Choroid plexus epithelial cell (primary cell): ENCODE data around the gene SRP9.

Experiments used
- DNase-seq: peaks from one replicate; pipeline ENCODE4 v3.0.0-alpha.2; 2010; ENCODE audit warnings: low read depth
- H3K4me3 ChIP-seq: 2 replicates; pipeline ENCODE4 v1.5.1; 2011; ENCODE audit warnings: low read depth, mild to moderate bottlenecking, control low read depth, low read length, moderate library complexity
- CTCF ChIP-seq: conservative IDR thresholded peaks from 2 replicates; pipeline ENCODE4 v1.5.1; 2011; ENCODE audit warnings: low read depth, mild to moderate bottlenecking, control low read depth, inconsistent platforms, low read length, moderate library complexity

SRP9 gene

GRCh38 chr1:225769687-225770086, 7.9 kb upstream of the SRP9 start:
- no peak for TF ChIP-seq CTCF
- DNase-seq, result no peak
- H3K4me3 ChIP-seq, result no peak overlapping the region

- no peak for TF ChIP-seq CTCF
- H3K4me3 ChIP-seq, result no peak overlapping the region
- DNase-seq, result no peak
These were observed 6.9 kb upstream of the SRP9 start for GRCh38 chr1:225770561-225771248.

- TF ChIP-seq CTCF, result no peak
- no peak overlapping the region for H3K4me3 ChIP-seq
- DNase-seq, result no peak
These were observed 5.8 kb upstream of the SRP9 start for GRCh38 chr1:225771661-225772322.

- TF ChIP-seq CTCF, result peak; percentile 99
- H3K4me3 ChIP-seq, result peak overlapping the region; percentile 1
- DNase-seq, result peak; percentile 94
These were observed 5.3 kb upstream of the SRP9 start for GRCh38 chr1:225772323-225772768.

GRCh38 chr1:225772848-225773247, 4.8 kb upstream of the SRP9 start:
- no peak overlapping the region for H3K4me3 ChIP-seq
- no peak for DNase-seq
- TF ChIP-seq CTCF, result no peak

GRCh38 chr1:225774281-225775147, 3.1 kb upstream of the SRP9 start:
- no peak for DNase-seq
- no peak for TF ChIP-seq CTCF
- no peak overlapping the region for H3K4me3 ChIP-seq
